Measurements from ENCODE around the gene TGFBR2.

Gene TGFBR2

DNA sequence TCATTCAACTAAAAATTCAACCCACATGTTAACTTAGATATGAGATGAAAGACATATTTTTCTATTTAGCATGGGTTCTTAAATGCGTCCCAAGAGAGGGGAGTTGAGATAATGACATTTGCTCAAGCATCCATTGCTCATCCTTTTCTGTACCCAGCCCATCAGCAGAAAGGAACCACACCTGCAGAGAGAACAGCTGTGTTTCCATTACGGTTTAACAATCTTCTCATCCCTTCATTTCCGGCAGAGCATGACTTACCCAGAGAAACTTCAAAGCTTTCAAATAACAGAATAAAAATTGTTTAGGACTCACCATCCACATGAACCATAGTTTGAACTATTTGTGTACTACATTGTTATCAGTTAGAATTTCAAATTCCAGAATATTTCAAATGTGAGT, 113.1 kb downstream of the TGFBR2 start:
- no peak for DNase-seq (ENCODE audit: low spot score)

DNA sequence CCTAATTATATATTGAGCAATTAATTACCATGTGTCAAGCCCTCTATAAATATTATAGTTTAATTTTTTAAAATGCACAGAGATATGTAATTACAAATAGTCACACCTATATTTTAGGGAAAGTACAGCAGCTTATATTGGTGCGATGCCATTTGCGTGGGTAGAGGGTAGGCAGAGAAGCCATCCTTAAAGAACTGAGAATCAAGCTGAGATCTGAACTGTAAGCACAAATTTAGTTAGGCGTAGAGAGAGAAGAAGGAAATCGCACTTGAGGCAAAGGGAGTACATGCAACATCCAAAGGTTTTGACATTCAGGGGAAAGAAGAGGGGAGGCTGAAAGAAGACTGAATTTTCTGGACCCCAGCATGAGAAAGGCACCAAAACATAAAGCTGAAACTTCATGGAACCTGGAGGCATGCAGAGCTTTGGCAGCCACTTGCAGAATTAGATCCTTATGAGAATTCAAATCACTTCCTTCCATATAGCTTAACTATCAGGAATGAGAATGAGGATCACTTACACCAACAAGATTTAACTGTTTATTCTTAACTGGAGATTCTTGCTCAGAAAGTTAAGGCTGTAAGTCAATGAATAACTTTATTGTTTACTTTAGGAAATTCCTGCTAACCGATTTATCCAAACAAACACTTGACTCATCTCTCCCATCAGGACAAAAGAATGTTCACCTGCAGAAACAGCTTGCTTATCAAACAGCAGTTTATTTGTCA, 114.3 kb downstream of the TGFBR2 start:
- no peak for DNase-seq (ENCODE audit: low spot score)

DNA sequence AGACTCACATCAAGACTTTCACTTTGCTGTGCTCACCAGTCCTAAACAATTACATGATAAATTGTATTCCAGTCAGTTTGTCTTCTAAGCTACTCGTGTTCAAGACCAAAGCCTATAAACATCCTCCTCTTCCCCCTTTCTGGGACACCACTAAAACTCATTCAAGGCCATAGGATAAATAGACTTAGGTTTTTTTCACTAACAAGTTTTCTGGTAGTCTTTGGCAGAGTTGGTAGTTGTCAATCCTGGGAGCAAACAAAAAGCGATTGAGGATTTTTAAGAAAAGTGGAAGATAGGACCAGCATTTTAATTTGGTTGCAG, 114.9 kb downstream of the TGFBR2 start:
- no peak for DNase-seq (ENCODE audit: low spot score)

DNA sequence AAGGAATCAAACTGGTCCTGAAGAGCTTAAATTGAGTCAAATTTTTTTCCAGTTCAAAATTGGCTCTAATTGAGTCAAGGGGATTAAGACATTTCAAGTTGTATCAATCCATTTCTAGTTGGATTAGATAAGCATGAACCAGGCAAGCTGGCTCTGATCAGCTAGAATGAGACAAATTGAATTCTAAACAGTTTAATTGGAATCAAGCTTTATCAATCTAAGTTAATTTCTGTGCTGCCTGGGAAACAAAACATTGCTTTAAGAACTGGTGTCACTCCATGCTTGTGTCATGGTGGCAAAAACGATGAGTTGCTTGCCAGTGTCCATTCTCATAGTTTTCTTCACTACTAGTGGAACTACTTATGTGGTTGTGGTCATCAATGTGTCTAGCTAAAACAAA, 116.8 kb downstream of the TGFBR2 start:
- no peak for DNase-seq (ENCODE audit: low spot score)

DNA sequence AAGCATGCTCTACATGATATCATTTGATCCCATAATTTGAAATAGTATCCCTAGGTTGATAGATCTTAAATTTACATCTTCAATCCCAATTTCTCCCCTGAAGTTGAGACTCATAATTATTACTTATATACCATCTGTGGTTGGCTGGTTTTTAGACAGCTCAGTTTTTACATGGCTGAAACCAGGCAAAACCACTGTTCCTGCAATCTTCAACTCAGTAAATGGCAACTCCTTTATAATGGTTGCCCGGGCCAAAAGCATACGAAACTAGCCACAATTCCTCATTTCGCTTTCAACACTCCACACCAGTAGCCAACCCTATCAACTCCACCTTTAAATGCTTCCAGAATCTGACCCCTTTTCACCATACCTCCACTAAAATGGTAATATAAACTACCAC, 118.5 kb downstream of the TGFBR2 start:
- DNase-seq (ENCODE audit: low spot score) = no peak

DNA sequence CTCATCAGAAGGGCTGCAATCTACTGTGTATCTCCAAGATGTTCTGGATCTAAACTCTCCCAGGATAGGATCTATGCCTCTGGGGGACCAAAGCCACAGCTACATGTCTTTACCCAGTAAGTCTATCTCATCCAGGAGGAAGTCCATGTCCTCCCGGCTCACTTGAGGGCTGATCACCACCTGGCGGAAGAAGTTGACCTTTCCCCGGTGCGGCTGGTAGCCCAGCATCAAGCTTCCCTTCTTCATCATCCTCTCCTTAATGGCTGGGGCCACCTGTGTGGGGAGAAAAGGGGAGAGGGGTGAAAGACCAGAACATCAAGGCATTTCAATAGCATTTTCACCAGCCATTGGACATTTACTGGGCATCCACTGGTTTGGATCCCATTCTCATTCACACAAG, 121.7 kb downstream of the TGFBR2 start:
- no peak for DNase-seq (ENCODE audit: low spot score)

DNA sequence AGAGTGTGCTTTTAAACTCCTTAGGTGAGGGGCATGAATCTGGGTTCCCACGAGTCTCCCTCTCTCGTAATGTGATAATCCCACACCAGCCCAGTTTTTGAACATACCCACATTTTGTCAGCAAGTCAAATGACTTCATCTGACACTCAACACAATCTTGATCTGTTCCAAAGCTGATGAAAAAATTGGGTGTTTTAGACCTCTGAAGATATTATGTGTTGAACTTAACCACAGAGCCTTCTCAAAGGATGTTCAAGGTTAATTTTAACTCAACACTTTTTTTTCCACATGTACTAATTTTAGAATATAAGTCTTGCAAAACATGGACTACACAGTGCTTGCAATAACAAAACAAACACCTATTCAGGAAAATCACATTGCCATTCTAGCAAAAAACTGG, 123.1 kb downstream of the TGFBR2 start:
- DNase-seq (ENCODE audit: low spot score) = no peak

DNA sequence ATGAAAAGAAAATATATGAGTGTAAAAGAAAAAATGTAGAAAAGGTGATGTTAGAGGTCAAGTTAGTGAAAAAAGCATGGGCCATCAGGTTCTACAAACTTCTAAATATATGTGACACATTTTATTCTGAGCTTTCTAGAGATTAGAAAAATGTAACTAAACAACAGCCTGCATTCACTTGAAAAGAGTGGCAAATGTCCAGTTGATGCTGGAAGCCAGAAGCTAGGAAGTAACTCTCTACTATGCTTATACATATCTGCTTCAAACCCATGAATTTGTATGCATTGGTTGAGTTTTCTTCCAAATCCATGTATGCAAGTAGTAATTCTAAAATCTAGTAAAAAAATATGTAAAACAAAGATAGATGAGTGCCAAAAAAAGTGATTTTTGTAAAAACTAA, 123.5 kb downstream of the TGFBR2 start:
- no peak for DNase-seq (ENCODE audit: low spot score)

DNA sequence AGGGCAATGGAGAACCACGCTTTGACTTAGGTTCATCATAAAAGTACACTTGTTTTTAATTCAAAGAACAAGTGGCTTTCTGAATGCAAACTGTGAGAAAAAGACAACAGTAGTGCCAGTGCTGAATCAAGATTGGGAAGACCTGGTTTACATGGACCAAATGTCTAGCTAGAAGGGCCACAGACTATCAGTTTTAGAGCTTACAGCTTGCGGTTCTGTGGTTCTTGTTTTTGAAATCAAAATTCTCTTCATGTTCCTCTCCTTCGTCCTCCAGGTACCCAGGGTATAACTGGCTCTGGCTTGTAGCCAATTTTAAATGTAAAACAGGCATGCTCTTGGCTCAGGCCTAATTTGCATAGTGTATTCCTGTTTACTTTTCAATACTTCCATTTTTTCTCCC, 124.6 kb downstream of the TGFBR2 start:
- no peak for DNase-seq (ENCODE audit: low spot score)

DNA sequence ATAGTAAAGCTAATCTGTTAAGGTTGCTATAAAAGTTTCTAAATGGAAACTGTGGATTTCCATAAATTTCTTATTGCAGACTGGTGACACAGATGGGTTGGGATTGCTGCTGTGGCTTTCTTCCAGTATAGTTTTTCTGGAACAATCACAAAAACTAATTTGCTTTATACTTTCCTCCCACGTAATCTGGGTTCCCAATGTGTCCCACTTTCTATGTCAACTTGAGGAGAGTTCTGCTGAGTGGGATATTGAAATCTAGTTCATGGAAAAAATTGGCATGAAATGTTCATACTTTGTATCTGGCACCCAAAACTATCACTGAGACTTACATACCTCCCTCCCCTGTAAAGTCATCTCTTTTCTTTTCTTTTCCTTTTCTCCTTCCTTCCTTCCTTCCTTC, 126.8 kb downstream of the TGFBR2 start:
- no peak for DNase-seq (ENCODE audit: low spot score)

DNA sequence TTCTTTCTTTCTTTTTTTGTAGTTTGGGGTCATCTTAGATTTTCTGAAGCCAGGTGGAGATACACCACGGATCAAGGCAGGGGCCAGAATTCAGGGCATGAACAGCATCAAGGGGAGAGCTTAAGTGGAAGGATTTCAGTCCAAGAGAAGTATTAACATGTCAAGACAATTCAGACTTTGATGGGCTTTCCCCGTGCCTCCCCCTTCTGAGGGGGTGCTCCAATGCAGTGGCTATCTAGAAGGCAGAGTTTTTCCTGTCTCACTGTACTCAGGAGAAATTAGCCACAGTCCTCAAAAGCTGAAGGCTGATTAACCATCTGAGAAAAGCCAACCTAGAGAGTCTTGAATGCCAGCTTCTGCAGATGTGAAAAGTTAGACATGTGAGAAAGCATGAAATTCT, 127.3 kb downstream of the TGFBR2 start:
- no peak for DNase-seq (ENCODE audit: low spot score)

DNA sequence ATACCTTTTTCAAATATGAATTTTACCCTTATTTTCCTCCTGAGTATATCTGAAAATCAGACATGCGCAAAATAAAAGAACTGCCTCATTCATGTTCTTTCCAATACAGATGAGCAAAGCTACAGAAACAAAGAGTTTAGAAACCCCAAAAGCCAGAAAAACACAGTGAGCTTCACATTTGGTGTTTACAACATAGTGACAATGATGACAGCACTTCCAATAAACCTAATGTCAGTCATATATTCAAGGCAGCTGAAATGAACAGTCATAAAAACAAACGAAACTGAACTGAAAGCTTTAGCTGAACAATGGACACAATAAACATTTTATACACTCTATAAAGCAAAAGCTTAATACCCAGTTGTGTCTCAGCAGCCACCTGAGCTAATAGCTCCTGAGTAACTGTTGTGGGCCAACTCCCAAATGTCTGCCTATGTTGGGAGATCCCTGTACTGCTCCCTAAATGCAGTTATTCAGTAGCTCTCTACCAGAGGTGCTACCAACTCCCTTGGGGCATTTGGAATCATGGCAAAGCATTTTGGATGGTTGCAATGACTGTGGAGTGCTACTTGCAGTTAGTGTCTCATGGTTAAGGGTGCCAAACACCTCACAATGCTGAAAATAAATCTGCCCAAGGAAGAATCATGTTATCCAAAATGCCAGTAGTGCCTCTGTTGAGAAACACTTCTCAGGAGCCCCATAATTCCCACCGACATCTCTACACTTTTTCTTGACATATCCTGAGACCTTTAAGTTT, 131.5 kb downstream of the TGFBR2 start:
- no peak for DNase-seq (ENCODE audit: low spot score)

DNA sequence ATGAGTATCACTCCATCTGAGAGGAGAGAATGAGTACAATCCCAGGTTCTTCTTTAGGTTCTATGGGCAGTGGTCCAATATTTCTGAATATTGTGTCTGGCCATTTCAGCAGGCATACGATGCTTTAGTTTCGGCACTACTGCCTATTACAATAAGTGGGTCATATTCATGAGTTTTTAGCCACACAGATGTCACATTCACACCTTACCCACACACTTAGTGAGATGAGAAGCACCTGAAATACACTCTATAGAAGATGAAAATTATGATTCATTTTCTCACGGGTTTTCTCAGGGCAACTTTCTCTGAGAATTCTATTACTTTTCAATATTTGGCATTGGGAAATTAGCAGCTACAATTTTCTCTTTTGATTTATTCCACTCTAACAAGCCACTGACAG, 132.2 kb downstream of the TGFBR2 start:
- no peak for DNase-seq (ENCODE audit: low spot score)

DNA sequence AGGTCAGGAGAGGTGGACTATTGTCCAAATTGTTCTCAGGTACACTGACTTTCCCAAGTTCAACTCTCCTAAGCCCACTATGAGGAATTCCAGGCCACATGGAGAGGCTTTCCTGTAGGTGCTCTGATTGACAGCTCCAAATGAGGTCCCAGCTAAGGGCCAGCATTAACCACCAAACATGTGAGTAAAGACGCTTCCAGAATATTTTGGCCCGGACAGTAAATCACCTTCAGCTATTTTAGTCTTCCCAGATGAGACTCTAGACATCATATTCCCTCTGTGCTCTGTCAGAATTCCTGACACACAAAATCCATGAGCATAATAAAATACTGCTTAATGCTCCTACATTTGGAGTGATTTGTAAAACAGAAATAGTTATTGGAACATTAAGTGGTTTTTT, 135.5 kb downstream of the TGFBR2 start:
- DNase-seq (ENCODE audit: low spot score) = no peak

DNA sequence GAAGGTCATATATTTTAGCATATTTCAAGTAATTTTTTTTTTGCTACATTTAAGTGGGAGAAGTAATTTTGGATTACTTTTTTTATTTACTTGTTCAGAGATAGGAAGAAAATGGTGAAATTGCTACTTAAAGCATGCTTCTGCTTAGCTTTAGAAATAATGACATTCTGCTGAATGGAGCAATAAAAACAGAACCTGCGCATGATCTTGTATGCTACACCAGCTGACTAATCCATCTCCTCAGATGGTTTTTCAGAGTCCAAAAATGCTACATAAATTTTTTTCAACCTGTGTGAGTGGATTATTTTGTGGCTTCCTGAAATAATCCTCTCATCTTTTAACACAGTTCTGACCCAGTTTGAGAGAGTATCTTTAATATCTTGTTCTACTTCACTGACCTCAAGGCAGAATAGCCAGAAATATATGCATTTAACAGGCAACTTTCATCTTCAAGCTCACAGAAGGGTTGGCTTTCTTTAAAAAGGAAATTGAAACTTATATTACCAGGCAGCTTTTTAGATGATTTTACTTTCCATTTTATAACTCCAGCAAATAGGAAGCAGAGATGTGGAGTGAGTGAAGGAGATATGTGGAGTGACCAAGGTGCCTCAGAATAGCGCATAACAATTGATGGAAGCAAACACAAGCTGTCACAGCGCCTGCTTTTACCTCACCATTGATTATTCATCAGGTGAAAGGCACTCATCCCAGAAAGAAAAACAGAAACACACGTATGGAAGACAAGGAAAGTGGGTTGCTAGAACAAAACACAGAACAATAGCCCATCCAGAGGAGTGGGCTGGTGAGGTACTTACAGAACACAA, 136.6 kb downstream of the TGFBR2 start:
- no peak for DNase-seq (ENCODE audit: low spot score)

Data from cerebellar cortex (tissue), 1 donor.